HG03342 (cell line): Measurements from ENCODE around the gene CERS4.

Source experiments
- ATAC-seq: cut with Tn5 transposase; IDR thresholded peaks from one replicate; pipeline ENCODE4 v1.9.1; 2021; ENCODE audit warnings: mild to moderate bottlenecking, moderate library complexity; ENCODE audit not compliant: unreplicated experiment

The CERS4 gene

DNA sequence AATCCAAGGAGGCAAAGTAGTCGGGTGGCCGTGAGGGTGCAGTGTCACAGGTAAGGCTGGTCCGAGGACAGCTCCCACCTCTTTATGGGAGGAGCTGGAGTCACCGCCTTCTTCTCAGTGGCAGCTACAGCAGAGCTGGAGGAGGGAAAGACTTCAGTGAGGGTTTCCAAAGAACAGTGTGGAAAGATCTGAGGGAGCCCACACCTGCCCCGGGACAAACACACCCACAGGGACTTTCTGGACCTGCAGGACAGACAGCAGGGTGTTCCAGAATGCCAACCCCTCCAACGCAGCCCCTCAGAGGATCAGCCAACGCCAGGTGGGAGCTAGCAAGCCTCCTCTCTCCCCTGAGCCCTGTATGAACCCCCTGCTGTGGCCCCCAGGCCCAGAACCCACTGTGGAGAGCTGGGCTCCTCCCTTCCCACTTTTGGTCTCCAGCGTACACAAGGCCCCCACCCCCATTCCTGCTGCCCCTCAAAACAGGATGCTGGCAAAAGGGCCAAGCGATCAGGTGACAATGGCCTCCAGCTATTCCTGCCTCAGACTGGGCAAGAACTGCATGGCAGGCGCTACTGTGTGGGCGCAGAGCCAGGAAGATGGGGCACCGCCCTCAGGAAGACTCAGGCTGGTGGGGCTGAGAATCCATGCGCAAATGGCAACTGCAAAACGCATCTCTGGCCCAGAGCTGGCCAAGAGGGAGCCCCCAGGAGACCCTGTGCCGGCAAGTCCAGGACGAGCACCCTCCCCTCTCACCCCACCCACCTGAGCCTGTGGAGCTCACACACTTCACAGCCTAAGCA, 102.5 kb downstream of the CERS4 start:
- ATAC-seq: no peak
